ENCODE results near the gene MYOZ3.

DNA sequence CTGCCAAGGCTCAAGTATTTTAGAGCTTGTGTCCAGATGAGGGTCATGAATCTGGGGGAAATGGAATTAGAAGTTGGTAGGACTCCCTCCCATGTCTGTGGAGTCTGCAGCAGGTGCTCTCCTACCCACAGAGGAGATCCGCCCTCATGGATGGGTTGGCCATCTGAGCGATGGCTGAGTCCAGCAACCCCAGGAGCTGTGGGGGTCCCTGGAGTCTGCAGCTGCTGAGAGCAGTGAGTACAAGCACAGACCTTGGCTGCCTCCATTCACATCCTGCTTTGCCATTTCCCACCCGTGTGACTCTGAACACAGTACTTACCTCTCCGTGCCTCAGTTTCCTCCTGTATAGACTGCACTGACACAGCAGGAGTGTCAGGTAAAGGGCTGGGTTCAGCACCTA, 46.4 kb upstream of the MYOZ3 start:
- TF ChIP-seq GATA2 (IDR thresholded peaks at IDR 0.05; ENCODE audit: low read depth, low read length): no peak
- TF ChIP-seq GATA3 (IDR thresholded peaks at IDR 0.05; ENCODE audit: low read depth, low read length): no peak

Data from SH-SY5Y (cell line).